BJ (cell line): ENCODE measurements around the gene PSMB7. TPM values are rescaled to one million over a fixed set of nuclear protein-coding genes. Genes with fewer than 3 reads are reported as not detected.

Experiments used
- CTCF ChIA-PET: fragments of 350-600 bp; formaldehyde crosslinking; extraction: SDS; loops from one replicate; lab custom pipeline; 2021; ENCODE audit warnings: antibody characterized with exemption, inconsistent platforms; lab: Yijun Ruan, JAX
- POLR2A ChIA-PET: fragments of 300-600 bp; sonication (Branson Sonifier 250); formaldehyde crosslinking; extraction: SDS; loops from one replicate; lab custom pipeline; 2021; ENCODE audit warnings: antibody characterized with exemption; lab: Charles Lee
- DNase-seq: peaks from one replicate; pipeline ENCODE4 v3.0.0-alpha.2; 2011; ENCODE audit warnings: low read depth
- H3K27me3 ChIP-seq: 2 replicates; pipeline ENCODE4 v1.6.0; 2011; ENCODE audit warnings: low read length; ENCODE audit not compliant: control insufficient read depth, insufficient read depth
- H3K36me3 ChIP-seq: 2 replicates; pipeline ENCODE4 v1.5.1; 2011; ENCODE audit warnings: low read length; ENCODE audit not compliant: control insufficient read depth, insufficient read depth
- H3K4me3 ChIP-seq: 2 replicates; pipeline ENCODE4 v1.5.1; 2011; ENCODE audit warnings: low read depth, mild to moderate bottlenecking, control low read depth, low read length
- CTCF ChIP-seq: IDR thresholded peaks from 2 replicates; pipeline ENCODE4 v1.5.1; 2011; ENCODE audit warnings: low read depth, mild to moderate bottlenecking, control low read depth, inconsistent platforms, low read length, moderate library complexity; ENCODE audit not compliant: insufficient read depth
- polyA plus RNA-seq: library from polyadenylated mRNA; depleted of rRNA; stranded (reverse); fragments of >200 nt; gene quantifications from 2 replicates; pipeline ENCODE4 v1.2.3, GENCODE V29; 2011

Gene PSMB7
- polyA plus RNA-seq, 1 experiment = 325 TPM

DNA sequence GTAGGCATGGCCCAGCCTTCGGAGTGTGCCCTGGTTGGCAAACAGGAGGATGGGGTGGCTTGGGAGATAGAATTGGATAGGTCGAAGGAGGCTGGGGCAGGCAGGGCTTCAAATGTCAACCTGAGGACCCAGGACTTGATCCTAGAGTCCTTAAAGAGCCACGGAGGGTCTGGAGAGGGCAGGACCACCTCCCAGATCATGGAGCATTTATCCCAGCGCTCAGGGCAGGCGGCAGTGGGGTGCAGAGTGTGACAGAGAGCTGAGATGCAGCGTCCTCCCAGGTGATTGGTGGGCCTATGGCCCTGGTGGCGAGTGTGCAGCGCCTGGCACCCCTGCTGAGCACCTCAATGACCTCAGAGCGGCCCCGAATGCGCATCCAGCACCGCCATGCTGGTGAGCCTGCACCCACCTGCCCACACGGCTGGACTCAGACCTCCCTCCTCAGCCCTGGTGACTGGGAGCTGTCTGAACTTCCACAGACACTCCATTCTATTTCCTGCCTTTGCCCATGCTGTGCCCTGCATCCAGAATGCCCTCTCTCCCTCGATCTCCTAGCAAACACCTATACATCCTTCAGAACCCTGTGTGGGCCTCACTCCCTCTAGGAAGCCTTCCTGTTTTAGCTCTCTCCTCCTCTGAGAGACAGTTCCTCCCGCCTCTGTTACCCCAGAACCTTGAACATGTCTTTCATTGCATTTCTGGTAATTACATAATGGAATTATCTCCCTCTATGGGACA, 41.3 kb upstream of the PSMB7 start:
- H3K27me3 ChIP-seq = peaks cover 17% of the 10 kb centered on the region
- no peak for DNase-seq
- TF ChIP-seq CTCF = no peak
- H3K36me3 ChIP-seq = no peaks in the 10 kb centered on the region
- ChIA-PET POLR2A (no interaction called here), CTCF (interaction anchor here (0.9 kb wide), 1 partner anchor 396 kb away, joined by 3 read pairs; the partner anchor contains the start of gene WDR38)
- H3K4me3 ChIP-seq = no peak overlapping the region

- ChIA-PET POLR2A (no interaction called here), CTCF (no interaction called here)
- no peak for TF ChIP-seq CTCF
- peaks cover 21% of the 10 kb centered on the region for H3K27me3 ChIP-seq
- no peak overlapping the region for H3K4me3 ChIP-seq
- DNase-seq = no peak
- H3K36me3 ChIP-seq = no peaks in the 10 kb centered on the region
Measured at GRCh38 chr9:124455820-124456219, 40.6 kb upstream of the PSMB7 start.

DNA sequence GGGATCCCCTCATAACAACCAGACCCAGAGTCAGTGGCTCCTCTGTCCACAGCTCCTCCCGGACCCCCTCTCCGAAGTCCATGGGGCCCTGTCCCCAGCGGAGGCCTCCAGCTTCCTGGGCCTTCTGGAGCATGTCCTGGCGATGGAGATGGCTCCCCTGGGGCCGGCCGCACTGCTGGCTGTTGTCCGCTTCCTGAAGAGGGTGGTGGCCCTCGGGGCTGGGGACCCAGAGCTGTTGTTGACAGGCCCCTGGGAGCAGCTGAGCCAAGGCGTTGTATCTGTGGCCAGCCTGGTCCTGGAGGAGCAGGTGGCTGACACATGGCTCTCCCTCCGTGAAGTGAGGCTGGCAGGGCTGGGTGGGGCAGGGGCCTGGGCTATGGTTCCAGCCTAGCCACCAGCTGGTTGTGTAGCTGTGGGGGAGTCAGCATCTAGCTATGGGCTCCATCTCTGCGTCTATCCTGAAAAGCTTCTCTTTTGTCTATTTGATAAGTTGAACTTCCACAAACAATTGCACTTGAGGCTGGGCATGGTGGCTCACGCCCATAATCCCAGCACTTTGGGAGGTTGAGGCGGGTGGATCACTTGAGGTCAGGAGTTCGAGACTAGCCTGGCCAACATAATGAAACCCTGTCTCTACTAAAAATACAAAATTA, 39.7 kb upstream of the PSMB7 start:
- Histone ChIP-seq H3K36me3 (no peaks in the 10 kb centered on the region), H3K27me3 (peaks cover 24% of the 10 kb centered on the region), H3K4me3 (no peak overlapping the region)
- ChIA-PET CTCF (interaction anchor here (1.4 kb wide), 1 partner anchor 82 kb away, joined by 3 read pairs; no protein-coding TSS in a partner anchor), POLR2A (no interaction called here)
- no peak for DNase-seq
- no peak for TF ChIP-seq CTCF

DNA sequence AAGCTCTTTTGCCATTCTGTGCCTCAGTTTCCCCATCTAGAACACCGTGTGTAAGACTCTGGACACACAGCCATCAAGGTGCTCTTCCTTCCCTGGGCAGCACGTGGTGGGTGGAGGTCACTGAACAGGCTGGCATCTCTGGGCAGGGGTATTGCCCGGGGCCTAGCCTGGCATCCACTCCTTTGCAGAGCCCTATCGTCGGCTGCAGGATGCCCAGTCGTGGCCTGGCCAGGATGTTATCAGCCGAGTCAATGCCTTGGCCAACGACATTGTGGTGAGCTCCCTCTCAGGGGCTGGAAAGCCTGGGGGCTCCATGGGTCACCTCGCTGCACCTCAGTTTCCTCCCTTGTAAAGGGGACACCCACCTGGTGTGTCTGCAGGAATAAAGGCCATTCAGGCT, 39.1 kb upstream of the PSMB7 start:
- Histone ChIP-seq H3K4me3 (no peak overlapping the region), H3K27me3 (peaks cover 27% of the 10 kb centered on the region), H3K36me3 (no peaks in the 10 kb centered on the region)
- no peak for DNase-seq
- TF ChIP-seq CTCF = no peak
- POLR2A ChIA-PET = no interaction called here
- CTCF ChIA-PET = interaction anchor here (1.4 kb wide), 1 partner anchor 83 kb away, joined by 3 read pairs; no protein-coding TSS in a partner anchor

- CTCF ChIA-PET = interaction anchor here (1.4 kb wide), 1 partner anchor 83 kb away, joined by 3 read pairs; no protein-coding TSS in a partner anchor
- no peak for DNase-seq
Measured at GRCh38 chr9:124453586-124454191, 38.4 kb upstream of the PSMB7 start.

More at GRCh38 chr9:124453586-124454191, 38.4 kb upstream of the PSMB7 start:
- Histone ChIP-seq H3K4me3 (no peak overlapping the region), H3K27me3 (peaks cover 27% of the 10 kb centered on the region), H3K36me3 (no peaks in the 10 kb centered on the region)
- TF ChIP-seq CTCF = no peak
- POLR2A ChIA-PET = no interaction called here
